ENCODE results near the gene SMAD5. TPM values are rescaled to one million over a fixed set of nuclear protein-coding genes. Genes with fewer than 3 reads are reported as not detected.

The SMAD5 gene
- total RNA-seq, 1 experiment from 2014 or later: 64.3 TPM

GRCh38 chr5:136162008-136162407 lies 29.4 kb downstream of the SMAD5 start:
- TF ChIP-seq EZH2phosphoT487 (IDR thresholded peaks at IDR 0.05; ENCODE audit: borderline replicate concordance): no peak
- no peak for TF ChIP-seq JUND (IDR thresholded peaks at IDR 0.05)
- no peak for TF ChIP-seq ZNF274 (IDR thresholded peaks at IDR 0.05; ENCODE audit: low read depth, low read length)
- no peak for TF ChIP-seq ZBTB33 (IDR thresholded peaks at IDR 0.05; ENCODE audit: extremely low read depth, insufficient replicate concordance, low read length)
- no peak for TF ChIP-seq SRF (IDR thresholded peaks at IDR 0.05; ENCODE audit: low read depth)
- no peak for TF ChIP-seq ATF3 (IDR thresholded peaks at IDR 0.05)
- TF ChIP-seq EZH2 (IDR thresholded peaks at IDR 0.05): no peak
- TF ChIP-seq CBX3 (IDR thresholded peaks at IDR 0.05; ENCODE audit: low read depth): no peak
- TF ChIP-seq POLR2A (IDR thresholded peaks at IDR 0.05; ENCODE audit: borderline replicate concordance, extremely low read depth, insufficient read depth, insufficient read length): no peak
- no peak for TF ChIP-seq REST (IDR thresholded peaks at IDR 0.05; ENCODE audit: low read depth)
- no peak for TF ChIP-seq ZFX (IDR thresholded peaks at IDR 0.05)
- TF ChIP-seq CEBPB (IDR thresholded peaks at IDR 0.05; ENCODE audit: low read depth): no peak
- TF ChIP-seq YY1 (IDR thresholded peaks at IDR 0.05; ENCODE audit: extremely low read depth, insufficient replicate concordance, low read depth, low read length): no peak
- no peak for TF ChIP-seq SIN3A (IDR thresholded peaks at IDR 0.05; ENCODE audit: low read depth)
- no peak for TF ChIP-seq SP1 (IDR thresholded peaks at IDR 0.05; ENCODE audit: low read depth)
- BruUV-seq (replicated peaks): no TSS peak
- Histone ChIP-seq H3K4me3 (replicated peaks in 1 of 2; ENCODE audit: low read depth in 1 of 2, low read length in 2 of 2) (no peak overlapping the region), H3K4me1 (ENCODE audit: control insufficient read depth in 1 of 2, insufficient read depth in 2 of 2, low read length in 2 of 2) (no peaks in the 10 kb centered on the region), H3K9me3 (ENCODE audit: control insufficient read depth in 1 of 2, insufficient read depth in 1 of 2, low read depth in 1 of 2, low read length in 2 of 2) (no peaks in the 10 kb centered on the region), H3K36me3 (ENCODE audit: control insufficient read depth in 1 of 2, insufficient read depth in 2 of 2, low read length in 2 of 2) (peaks cover 8 to 12% of the 10 kb centered on the region in 2 experiments; a peak in 3 of 4 replicates), H3K79me2 (ENCODE audit: insufficient read depth, low read length) (peaks cover 90% of the 10 kb centered on the region), H3K27ac (ENCODE audit: low read depth, low read length) (no peak overlapping the region), H3K9ac (ENCODE audit: low read length) (no peak overlapping the region), H3K27me3 (ENCODE audit: insufficient read depth, low read length) (no peaks in the 10 kb centered on the region), H4K20me1 (ENCODE audit: insufficient read depth) (peaks cover 10% of the 10 kb centered on the region; the same call in 1 of the 2 replicates), H2AFZ (ENCODE audit: low read depth, low read length, poor library complexity, severe bottlenecking) (no peak overlapping the region), H3K9me2 (ENCODE audit: insufficient read depth) (no peaks in the 10 kb centered on the region), H3K4me2 (ENCODE audit: low read length) (no peak overlapping the region)
- intact Hi-C loops (cut with micrococcal nuclease): no loop called here
- ChIA-PET RAD21 (ENCODE audit: low non-redundant PET in 1 of 2, low total read pairs in 2 of 2, uncharacterized antibody in 2 of 2, unreplicated experiment in 2 of 2) (no interaction called here), POLR2A (no interaction called here), CTCF (no interaction called here)
- ATAC-seq: no peak
- DNase-seq (ENCODE audit: low read depth, low spot score): no peak
